ENCODE results near the gene STK17A.
"Not testable (repeated sequence)": the region's sequence is repeated elsewhere in the genome, so short reads cannot be mapped to it uniquely, and the experiment has no call there.

STK17A gene

GRCh38 chr7:43602256-43602655 lies 19.3 kb downstream of the STK17A start:
- DNase-seq, result no peak

- DNase-seq, result no peak
Observed at GRCh38 chr7:43604251-43604650, 21.3 kb downstream of the STK17A start.

- DNase-seq, result no peak
Observed at GRCh38 chr7:43609097-43609496, 26.2 kb downstream of the STK17A start.

GRCh38 chr7:43612128-43612527 lies 29.2 kb downstream of the STK17A start:
- no peak for DNase-seq

GRCh38 chr7:43612599-43613589 lies 30.0 kb downstream of the STK17A start:
- no peak for DNase-seq

GRCh38 chr7:43615558-43616145 lies 32.7 kb downstream of the STK17A start:
- DNase-seq, result no peak

DNA sequence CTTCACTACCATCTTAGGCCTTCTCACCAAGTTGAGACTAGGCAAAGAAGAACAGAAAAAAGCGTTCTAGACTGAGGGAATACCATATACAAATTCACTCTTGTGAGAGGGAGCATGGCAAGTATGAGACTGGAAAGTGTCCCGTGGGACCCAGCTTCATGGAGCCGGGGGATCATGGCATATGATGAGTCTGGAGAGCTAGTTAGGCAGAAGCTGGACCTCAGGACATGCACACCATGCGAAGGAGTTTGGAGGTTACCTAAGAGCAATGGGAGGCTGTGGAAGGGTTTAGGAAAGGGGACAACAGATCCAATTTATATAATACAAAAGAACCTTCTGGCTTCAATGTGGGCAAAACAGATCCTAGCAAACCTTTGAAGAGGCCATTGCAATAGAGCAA lies 34.1 kb downstream of the STK17A start:
- DNase-seq, result no peak

DNA sequence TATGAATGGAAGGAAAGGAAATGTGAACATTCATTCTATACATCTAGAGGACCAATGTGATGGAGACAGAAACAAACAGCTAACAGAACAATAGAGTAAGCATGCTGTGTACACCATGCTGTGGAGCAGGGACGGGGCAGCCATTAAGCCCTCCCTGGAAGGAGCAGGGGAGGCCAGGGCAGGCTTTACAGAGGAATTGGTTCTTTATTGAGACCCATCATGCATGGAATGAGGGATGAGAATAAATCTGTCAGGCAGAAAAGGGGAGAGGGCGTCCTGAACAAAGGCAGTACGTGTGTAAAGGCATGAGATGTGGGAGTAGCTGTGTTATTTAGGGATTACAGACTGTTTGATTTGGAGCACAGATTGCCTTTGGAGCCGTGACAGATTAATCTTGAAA lies 35.2 kb downstream of the STK17A start:
- DNase-seq, result no peak

- no peak for DNase-seq
Observed at GRCh38 chr7:43619213-43620012, 36.5 kb downstream of the STK17A start.

DNA sequence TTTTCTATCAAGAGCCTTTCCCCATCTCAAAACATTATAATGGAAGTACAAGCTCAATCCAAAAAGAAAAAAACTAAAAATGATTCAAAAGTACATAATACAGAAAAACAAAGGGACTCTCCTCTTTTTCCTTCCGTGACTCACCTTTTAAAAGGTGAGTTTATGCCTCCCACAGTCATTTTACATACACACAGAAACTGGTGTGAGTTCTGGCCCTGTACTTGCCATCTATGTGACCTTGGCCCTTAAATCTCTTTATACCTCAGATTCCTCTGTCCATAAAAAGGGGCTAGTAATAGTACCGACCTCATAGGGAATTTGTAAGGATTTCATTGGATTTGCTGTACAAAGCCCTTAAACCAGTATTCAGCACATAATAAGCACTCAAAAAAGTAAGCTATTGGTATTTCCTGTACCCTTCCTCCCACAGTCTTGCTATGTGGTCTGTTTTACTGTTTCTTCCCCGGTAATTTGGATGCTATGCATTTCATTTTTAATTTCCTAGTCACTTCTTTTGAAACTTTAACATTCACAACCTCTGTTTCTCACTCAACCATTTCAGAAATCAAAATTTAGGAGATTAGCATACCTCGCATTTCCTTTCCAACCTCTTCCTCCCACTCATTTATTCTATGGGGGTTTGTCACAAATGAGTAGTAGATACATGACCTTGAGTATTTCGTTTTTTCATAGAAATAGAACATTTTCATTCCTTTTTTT lies 39.0 kb downstream of the STK17A start:
- no peak for DNase-seq

GRCh38 chr7:43624156-43624555 lies 41.2 kb downstream of the STK17A start:
- no peak for DNase-seq

DNA sequence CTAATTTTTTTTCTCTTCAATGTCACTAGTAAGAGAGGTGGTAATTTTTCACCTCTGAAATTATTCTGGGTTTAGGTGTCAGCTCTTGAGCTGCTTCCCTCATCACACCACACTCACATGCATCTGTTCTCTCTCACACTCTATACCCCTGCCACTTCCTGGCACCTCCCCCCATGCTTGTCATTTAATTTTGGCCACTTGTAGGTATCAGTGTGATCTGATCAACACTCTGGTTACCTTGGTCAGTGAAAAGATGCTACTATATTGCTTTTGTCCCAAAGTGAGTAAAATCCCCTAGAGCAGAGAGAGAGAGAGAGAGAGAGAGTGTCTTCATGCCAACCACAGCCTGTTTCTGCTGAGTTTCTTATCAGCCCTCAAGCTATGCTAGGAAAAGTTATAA lies 42.5 kb downstream of the STK17A start:
- DNase-seq, result no peak

DNA sequence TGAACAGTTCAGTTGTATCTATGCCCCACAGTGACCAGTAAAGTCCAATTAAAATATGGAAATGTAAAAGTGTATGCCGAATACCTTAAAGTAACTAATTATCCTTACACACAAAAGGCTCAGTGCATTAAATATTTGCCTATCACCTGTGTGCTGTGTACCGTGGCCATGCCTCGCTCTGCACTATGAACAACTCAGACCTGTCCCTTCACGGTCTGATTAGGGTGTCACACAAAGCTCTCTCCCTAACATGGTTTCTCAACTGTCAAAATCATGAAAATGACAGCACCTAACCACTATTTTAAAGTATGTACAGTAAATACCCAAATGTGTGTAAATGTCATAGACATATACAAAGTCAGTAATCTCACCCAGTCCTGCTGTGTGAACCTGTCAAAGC lies 43.1 kb downstream of the STK17A start:
- DNase-seq, result no peak

GRCh38 chr7:43626695-43627094 lies 43.8 kb downstream of the STK17A start:
- DNase-seq, result no peak

GRCh38 chr7:43627798-43628197 lies 44.9 kb downstream of the STK17A start:
- not testable (repeated sequence) for DNase-seq

DNA sequence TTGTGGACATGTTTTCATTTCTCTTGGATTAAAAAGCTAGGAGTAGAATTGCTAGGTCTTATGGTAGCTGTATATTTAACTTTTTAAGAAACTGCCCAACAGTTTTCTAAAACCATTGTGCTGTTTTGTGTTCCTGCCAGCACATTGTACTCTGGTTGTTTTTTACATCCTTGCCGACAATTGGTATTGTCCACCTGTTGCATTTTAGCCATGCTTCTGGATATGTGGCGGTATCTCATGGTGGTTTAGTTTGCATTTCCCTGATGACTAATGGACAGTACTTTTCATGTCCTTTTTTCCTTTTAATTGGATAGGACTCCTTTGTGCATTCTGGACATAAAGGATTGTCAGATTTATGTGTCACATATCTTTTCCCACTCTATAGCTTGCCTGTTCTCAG lies 45.5 kb downstream of the STK17A start:
- DNase-seq, result no peak

DNA sequence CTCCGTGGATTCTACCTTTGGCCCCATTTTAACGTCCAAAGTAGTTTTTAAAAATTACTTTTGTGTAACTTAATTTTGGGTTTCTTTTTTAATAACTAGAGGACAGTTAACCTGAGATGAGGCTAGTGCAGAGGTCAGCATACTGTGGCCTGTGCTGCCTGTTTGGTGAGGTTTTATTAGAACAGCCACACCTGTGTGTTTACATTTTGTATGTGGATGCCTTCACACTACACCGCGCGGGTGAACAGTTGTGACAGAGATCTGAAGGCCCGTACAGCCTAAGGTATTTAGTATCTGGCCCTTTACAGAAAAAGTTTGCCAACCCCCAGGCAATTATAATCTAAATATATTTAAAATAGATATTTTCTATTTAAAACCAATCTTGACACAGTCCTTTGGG lies 46.9 kb downstream of the STK17A start:
- DNase-seq, result no peak

DNA sequence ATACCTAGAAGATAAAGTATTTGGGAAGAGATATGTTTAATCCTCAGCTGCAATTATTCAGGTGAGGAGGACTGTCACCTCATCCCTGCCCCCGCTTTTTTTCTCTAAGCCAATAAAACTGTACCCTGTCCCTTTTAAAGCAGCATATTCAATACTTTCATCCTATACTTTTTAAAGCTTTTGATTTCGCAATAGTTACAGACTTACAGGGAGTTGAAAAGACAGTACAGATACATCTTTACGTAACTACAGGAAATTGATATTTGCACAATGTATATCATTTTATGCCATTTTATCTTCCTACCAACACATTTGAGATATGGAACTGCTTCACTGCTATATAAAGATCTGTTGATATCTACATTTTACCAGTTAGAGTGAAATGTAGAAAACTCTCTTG lies 47.6 kb downstream of the STK17A start:
- DNase-seq, result no peak

DNA sequence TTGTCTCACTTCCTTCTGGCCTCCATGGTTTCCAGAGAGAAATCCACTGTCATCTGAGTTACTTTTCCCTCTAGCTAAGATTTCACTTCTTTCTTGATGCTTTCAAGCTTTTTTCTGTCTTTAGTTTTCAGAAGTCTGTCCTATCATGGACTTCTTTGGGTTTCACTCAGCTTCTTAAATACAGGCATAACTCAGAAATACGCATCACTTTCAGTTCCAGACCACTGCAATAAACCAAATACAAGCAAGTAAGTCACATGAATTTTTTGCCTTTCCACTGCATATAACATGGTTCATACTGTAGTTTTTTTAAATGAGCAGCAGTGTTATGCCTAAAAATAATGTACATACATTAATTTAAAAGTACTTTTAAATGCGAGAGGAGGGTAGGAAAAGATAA lies 48.7 kb downstream of the STK17A start:
- no peak for DNase-seq

- no peak for DNase-seq
Observed at GRCh38 chr7:43632746-43633145, 49.8 kb downstream of the STK17A start.

GRCh38 chr7:43634384-43634783 lies 51.5 kb downstream of the STK17A start:
- no peak for DNase-seq

DNA sequence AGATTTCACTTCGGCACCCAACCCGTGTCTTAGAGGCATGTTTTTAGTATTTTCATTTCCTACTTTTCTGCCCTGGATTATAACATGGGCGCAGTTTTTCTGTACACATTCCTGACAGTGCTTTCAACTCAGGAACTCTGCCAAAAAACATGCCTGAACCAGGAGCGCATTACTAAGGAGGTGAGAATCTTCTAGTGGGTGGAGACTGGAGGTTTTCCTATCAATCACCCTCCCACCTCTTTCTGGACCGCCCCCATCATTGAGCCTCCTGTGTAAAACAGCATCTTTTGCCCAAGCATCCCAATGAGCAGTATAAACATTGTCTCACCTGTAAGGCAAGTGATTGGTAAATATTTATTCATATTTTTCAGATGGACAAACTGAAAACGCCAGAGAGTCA lies 53.2 kb downstream of the STK17A start:
- DNase-seq, result no peak

Measured in T1000 (cell line).